Measurements from ENCODE around the gene CDA.

Gene CDA

DNA sequence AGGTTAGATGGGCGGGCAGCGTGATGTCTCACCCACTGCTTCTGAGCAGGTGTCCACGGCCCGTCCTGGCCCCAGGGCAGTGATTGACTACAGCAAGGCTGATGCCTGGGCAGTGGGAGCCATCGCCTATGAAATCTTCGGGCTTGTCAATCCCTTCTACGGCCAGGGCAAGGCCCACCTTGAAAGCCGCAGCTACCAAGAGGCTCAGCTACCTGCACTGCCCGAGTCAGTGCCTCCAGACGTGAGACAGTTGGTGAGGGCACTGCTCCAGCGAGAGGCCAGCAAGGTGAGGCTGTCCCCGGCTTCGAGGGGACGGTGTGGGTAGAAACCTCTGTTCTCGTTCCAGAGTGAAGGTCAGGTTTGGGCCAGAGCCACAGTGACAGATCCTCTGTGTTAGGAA lies 60.0 kb downstream of the CDA start:
- DNase-seq (ENCODE audit: low read depth), result no peak

DNA sequence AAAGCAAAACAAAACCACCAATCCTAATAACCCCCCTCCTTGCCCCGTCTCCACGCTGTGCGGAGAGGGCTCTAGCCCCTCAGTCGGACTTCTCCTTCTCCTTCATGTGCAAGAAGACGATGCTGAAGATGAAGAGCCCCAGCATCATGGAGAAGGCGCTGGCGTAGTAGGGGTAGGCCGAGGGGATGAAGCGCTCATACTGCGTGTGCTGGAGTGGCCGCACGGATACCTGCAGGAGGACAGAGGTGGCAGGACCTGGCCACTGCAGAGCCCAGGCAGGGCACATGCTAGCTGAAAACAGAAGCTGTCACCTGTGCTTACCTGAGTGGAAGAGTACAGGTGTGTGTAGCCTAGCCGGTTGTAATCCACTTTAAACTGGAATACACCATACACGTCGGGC lies 63.4 kb downstream of the CDA start:
- DNase-seq (ENCODE audit: low read depth), result no peak

DNA sequence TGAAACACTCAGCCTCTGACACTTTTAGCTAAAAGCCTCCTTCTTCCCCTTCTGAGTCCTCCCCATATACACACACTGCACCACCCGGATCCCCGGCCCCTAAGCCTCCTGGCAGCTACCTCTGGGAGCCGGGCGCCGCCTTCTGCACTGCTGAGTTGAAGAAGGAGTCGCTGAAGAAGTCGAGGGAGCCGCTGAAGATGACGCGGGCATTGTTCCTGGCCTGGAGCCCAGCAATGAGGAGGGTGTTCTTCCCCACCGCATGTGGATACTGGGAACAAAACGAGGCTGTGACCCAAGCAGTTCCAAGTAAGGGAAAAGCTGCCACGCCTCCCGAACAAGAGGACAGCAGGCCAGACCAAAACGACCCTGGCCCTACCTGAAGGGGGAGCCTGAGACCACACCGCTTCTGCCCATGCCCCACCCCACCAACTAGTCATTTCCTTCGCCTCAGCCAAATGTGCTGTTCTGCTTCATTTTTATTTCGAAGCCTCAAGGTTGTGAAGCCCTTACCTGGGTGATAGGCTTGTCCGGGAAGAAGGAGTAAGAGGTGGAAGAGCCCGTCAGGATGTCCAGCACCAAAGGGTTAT lies 65.3 kb downstream of the CDA start:
- no peak for DNase-seq (ENCODE audit: low read depth)

DNA sequence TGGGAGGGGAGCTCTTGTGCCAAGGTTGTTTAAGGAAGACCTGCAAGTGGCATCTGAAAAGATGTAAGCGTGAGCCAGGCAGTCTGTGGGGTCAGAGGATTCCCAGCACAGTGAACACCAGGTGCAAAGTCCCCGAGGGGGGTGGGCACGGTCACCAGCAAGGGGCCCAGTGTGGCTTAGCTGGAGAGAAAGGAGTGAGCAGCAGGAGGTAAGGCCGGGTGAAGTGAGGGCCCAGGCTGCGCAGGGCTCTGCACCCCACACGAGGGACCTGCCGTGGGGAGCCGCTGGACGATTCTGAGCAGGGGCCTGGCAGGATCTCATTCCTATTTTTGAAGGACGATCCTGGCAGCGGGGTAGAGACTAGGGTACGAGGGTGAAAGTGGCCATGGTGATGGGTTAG lies 68.1 kb downstream of the CDA start:
- no peak for DNase-seq (ENCODE audit: low read depth)

DNA sequence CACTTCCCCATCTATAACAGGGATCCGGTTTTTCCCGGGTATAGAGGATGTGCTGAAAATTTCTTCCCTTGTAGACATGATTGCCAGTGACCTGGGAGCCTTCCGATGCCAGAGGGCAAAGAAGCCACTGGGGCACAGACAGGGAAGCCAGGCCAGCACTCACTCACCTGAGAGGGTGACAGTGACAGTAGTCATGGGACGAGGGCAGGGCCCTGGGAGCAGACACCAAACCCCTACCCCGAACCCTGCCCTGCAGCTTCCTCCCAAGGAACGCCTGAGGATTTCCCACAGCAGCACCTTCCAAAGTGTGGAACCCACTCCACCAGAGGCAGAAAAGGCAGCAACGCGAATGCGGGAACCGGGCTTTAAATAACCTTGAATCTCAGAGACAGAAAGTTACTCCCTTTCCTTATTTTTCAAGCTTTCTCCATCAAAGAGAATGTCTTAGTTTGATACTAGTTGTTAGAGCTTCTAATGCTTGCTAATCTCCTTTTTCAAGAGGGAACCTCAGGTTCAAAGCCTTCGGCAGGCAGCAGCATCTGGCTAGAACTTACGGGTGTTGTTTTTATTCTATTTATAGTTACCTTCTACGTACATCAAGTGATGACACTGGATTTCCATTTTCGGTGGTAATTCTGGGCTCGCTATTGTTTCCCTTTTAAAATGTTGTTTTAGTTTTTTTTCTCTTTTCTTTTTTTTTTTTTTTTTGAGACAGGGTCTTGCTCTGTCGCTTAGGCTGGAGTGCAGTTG lies 69.4 kb downstream of the CDA start:
- DNase-seq (ENCODE audit: low read depth), result no peak

DNA sequence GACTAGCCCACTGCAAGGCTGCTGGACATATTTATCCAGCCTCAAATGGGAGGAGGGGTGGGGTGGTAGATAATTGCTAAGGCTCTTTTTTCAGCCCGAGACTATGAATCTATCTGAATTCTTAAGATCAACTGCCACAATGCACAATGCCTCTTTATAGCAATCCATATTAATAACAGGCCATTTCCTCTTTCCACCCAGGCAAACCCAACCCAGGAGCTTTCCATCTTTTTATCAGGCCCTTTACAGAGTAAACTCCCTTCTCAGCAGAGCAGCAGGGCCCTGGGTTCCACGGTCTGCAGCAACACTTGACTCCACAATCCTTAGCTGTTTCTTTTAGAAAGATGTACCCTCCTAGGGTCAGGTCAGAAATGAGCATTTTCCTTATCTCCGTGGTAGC lies 71.5 kb downstream of the CDA start:
- DNase-seq (ENCODE audit: low read depth), result no peak

DNA sequence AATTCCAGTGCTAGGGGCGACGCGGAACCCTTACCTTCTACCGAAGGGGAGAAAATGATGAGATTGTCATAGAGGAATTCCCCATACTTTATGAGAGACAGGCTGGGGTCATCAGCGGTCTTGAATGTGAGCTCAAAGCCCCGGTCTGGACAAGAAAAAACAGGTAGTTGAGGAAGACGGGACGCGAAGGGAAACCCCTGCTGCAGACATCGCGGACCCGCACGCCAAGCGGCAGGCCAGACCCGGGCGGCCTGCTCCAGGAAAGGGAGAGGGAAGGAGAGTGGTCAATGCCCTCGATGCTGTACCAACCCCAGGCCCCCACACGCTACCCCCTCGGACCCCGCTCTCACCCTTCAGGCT lies 71.9 kb downstream of the CDA start:
- DNase-seq (ENCODE audit: low read depth), result no peak

DNA sequence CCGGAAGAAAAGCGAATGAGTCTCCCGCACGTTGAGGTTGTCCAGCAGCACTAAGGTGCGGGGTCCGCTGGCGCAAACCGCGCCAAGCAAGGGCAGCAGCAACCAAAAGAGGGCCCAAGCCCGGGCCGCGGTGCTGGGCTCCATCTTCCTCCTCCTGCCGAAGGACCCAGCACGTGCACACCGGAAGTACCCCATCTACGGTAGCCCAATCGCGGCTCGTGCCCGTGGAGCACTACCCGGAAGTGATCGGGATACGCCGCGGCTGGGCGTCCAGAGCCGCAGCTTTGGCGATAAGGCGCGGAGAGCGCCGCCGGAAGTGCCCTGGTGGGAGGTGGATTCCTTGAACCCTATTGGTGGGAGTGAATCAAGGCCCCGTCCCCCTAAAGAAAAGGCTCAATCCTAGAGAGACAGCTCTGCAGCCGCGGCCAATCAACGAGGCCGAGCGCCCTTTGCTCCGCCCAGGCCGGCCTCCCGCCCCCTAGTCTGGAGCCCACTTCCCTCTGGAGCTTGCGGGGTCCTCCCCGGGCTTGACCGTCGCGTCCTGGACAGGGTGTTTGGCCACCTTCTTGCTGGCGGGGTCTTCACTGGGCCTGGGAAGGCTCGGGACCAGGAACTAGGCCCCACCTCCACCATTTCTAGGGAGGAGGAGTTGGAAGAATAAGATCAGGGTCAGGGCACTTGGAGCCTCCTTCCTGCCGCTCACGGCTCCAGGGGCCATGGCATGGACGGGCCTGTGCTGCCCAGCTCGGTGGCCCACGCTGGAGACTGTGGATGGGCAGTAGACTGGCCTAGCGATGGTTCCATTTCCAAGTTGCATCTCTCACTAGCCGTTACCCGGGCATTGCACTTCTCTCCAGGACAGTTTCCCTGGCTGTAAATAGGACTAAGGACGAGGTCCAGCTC lies 72.6 kb downstream of the CDA start, which contains the start of gene DDOST:
TSS of gene DDOST (minus strand) at position 163 of the 903 bp plus-strand sequence. CDS start at position 144, 19 bp downstream.
- DNase-seq (ENCODE audit: low read depth), result peak; percentile 92

DNA sequence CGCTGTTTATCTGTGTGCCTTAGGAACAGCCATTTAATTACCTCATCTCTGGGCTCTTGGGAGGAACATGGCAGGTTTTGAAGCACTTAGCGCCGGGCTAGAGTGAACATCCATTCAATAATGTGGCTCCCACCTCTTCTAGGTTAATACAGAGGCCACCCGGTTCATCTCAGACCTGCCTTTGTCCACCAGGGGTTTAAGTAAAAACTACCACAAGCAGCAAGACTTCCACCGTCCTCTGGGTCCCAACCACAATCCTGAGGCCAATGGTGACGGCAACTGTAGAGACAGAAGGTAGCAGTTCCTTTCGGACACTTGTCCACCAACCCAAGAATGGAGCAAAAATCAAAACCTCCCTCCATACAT lies 73.2 kb downstream of the CDA start:
- DNase-seq (ENCODE audit: low read depth), result no peak

DNA sequence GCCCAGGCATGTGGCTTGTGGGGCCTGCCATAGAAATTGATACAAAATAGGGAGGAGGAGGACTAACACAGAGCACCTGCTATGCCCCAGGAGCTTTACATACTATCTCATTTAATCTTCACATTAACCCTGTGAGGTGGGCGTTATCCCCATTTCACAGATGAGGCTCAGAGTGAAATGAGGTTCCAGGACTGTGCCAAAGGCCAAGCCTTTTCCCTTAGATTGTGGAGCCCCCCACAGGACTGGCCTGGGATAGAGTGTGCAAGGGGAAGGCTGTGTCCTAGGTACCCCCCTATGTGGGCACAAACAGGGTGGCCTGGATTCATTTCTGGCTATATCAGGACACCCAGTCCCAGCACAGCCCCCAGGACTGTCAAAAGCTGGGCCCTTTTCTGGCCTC lies 74.5 kb downstream of the CDA start:
- DNase-seq (ENCODE audit: low read depth), result no peak

DNA sequence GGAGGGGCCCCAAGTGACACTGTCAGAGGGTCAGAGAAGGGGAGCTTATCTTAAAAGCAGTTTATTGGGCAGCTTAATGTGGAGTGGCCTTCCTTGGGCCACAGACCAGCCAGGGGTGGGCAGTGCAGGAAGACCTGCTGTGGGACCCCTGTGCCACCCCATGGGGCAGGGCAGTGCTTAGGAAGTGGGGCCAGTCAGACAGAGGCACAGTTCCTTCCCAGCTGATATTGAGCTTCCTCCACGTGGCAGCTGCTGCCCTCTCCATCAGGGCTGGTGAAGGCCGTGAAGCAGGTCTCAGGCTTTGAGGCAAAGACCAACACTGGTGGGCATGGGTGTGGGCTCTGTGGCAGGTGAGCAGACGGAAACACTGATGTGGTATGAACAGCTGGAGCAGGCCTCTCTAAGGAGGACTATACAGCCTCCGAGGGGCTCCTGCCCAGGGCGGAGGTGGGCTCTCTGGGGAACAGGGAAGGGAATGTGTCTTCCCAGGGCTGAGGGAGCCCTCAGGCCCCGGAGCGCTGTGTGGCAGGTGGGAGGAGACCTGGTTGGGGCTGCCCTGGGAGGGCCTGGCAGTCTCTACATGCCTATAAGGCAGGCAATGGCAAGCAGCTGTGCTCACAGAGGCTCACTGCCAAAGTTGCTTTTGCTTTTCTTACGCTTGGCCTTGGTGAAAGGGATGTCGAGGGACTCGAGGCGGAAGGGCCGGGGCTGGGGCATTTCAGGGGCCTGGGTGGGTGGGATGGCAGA lies 75.2 kb downstream of the CDA start:
- DNase-seq (ENCODE audit: low read depth), result no peak

DNA sequence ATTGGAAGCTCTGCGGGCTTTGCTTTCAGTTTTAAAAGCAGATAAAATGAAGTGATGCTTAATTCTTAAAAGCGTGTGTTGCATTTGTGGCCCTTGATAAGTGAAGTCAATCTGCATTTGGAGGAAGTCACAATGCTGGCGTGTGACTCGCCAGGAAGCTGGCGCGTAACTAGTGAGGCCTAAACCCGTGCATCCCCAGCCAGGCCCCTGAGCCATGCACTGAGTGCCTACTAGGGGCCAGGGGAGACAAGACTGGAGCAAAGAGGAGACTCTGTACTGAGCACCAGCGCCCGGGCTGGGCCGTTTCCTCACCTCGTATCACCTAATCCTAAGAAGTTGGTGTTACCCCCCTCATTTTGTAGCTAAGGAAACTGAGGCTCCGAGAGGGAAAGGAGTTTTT lies 76.8 kb downstream of the CDA start:
- no peak for DNase-seq (ENCODE audit: low read depth)

DNA sequence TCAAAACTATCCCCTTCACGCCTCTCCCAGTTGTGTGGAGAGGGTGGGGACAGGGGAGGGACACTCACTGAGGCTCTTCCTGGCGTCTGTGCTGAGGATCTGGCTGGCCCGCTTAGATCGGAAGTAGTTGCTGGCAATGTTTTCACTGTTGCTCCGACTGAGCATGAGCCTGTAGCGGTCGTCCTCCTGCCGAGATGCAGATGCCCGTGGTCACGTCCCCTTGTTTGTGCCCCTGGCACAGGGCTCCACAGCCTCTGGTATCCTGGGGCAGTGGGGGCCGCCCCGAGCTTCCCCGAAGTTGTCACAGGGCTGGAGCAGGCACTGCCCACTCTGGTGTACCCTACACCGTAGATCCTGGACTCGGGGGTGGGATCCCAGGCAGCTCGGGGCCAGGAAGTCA lies 77.2 kb downstream of the CDA start:
- no peak for DNase-seq (ENCODE audit: low read depth)

DNA sequence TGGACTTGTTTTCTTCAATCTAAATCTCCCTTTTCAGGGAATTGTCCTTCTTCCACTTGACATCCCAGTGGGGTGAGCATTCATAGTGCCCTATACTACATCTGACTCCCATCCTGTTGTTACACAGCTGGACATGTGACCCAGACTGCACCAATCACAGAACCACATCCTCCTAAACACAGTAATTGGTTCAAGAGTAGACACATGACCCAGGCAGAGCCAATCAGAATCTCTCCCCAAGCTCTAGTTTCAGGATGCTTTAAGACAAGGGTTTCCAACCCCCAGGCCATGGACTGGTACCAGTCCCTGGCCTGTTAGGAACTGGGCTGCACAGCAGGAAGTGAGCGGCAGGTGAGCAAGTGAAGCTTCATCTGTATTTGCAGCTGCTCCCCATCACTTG lies 77.9 kb downstream of the CDA start:
- DNase-seq (ENCODE audit: low read depth), result no peak

Measured in stimulated activated CD8-positive, alpha-beta memory T cell treated with anti-CD3 and anti-CD28 coated beads, Interleukin-4, amount 100 ng/mL, for 24 hours (primary cell).